OCI-LY7 (cell line): ENCODE data around the gene RASAL2. TPM values are rescaled to one million over a fixed set of nuclear protein-coding genes. Genes with fewer than 3 reads are reported as not detected.

Source experiments
- BruUV-seq: library from RNA; stranded (reverse); fragments of 400-500 nt; replicated peaks from 2 replicates; lab custom pipeline; 2021; lab: Mats Ljungman, UMichigan
- CTCF ChIA-PET: fragments of 300-600 bp; sonication (Branson Sonifier 250); formaldehyde crosslinking; loops from one replicate; lab custom pipeline; 2022; ENCODE audit warnings: antibody characterized with exemption; ENCODE audit not compliant: unreplicated experiment; lab: Charles Lee
- POLR2A ChIA-PET: fragments of 300-600 bp; sonication (Branson Sonifier 250); formaldehyde crosslinking; loops from one replicate; lab custom pipeline; 2022; ENCODE audit warnings: antibody characterized with exemption; lab: Charles Lee
- DNase-seq: peaks from one replicate; pipeline ENCODE4 v3.0.0-alpha.2; 2015; ENCODE audit warnings: low spot score
- H2AFZ ChIP-seq: fragments of 200-600 bp; sonication (generic), shearing (Covaris generic); 2 replicates; pipeline ENCODE4 v1.6.1; 2014; ENCODE audit warnings: mild to moderate bottlenecking, antibody characterized with exemption, low read length, moderate library complexity
- H3K27ac ChIP-seq: fragments of 200-600 bp; sonication (generic); 2 replicates; pipeline ENCODE4 v1.5.1; 2014; ENCODE audit warnings: mixed run types, low read depth, mild to moderate bottlenecking, moderate library complexity, low read length, inconsistent platforms; ENCODE audit not compliant: poor library complexity, severe bottlenecking
- H3K36me3 ChIP-seq: fragments of 200-600 bp; sonication (generic); 2 replicates; pipeline ENCODE4 v1.6.1; 2014; ENCODE audit warnings: mild to moderate bottlenecking, antibody characterized with exemption, low read length, moderate library complexity, mixed read lengths; ENCODE audit not compliant: insufficient read depth
- H3K4me1 ChIP-seq: fragments of 200-600 bp; sonication (generic); 2 replicates; pipeline ENCODE4 v1.5.1; 2014; ENCODE audit warnings: mild to moderate bottlenecking, low read length; ENCODE audit not compliant: insufficient read depth, poor library complexity, severe bottlenecking
- H3K4me2 ChIP-seq: fragments of 200-600 bp; sonication (generic); 2 replicates; pipeline ENCODE4 v1.6.1; 2014; ENCODE audit warnings: mild to moderate bottlenecking, low read length
- H3K4me3 ChIP-seq: fragments of 200-600 bp; sonication (generic); 2 replicates; pipeline ENCODE4 v1.5.1; 2014; ENCODE audit warnings: mild to moderate bottlenecking, low read depth, low read length; ENCODE audit not compliant: poor library complexity, severe bottlenecking
- H3K79me2 ChIP-seq: fragments of 200-600 bp; sonication (generic); 2 replicates; pipeline ENCODE4 v1.6.1; 2016; ENCODE audit warnings: low read depth, mild to moderate bottlenecking, low read length, moderate library complexity, mixed read lengths; ENCODE audit not compliant: insufficient read depth
- H3K9me2 ChIP-seq: fragments of 200-600 bp; sonication (generic); 2 replicates; pipeline ENCODE4 v1.6.1; 2016; ENCODE audit warnings: mild to moderate bottlenecking, low read length, mixed read lengths; ENCODE audit not compliant: insufficient read depth
- H3K9me3 ChIP-seq: fragments of 200-600 bp; sonication (generic); 2 replicates; pipeline ENCODE4 v1.6.1; 2014; ENCODE audit warnings: mild to moderate bottlenecking, mixed run types, low read length, mixed read lengths
- H4K20me1 ChIP-seq: fragments of 200-600 bp; sonication (generic); 2 replicates; pipeline ENCODE4 v1.6.1; 2014; ENCODE audit warnings: mild to moderate bottlenecking, antibody characterized with exemption, low read length, moderate library complexity, mixed read lengths; ENCODE audit not compliant: insufficient read depth
- EZH2phosphoT487 ChIP-seq: fragments of 200-600 bp; sonication (generic); IDR thresholded peaks from 2 replicates; pipeline ENCODE4 v1.6.1; 2018; ENCODE audit warnings: low read depth, borderline replicate concordance, mild to moderate bottlenecking, mixed run types, antibody characterized with exemption, low read length, moderate library complexity, mixed read lengths
- intact Hi-C: fragments of 100-400 bp; cut with micrococcal nuclease; formaldehyde crosslinking; loops from one replicate; pipeline ENCODE4 v1.10.0; 2022; ENCODE audit not compliant: unreplicated experiment
- total RNA-seq, 2 experiments: library from RNA; depleted of rRNA in 1 of 2; stranded (reverse); fragments of >200 nt in 1 of 2; shearing (Covaris generic) in 1 of 2; gene quantifications; 2 replicates each; pipeline ENCODE4 v1.2.3, GENCODE V29; 2014 to 2022
- TF ChIP-seq, protein P1 (sequence below): fragments of 200-600 bp; sonication (generic); conservative IDR thresholded peaks from 2 replicates; pipeline ENCODE4 v1.5.1; 2014; ENCODE audit warnings: mild to moderate bottlenecking, antibody characterized with exemption, low read length, moderate library complexity, mixed read lengths

RASAL2 gene
- total RNA-seq, 2 experiments from 2014 or later, result 0.09 to 0.27 TPM

DNA sequence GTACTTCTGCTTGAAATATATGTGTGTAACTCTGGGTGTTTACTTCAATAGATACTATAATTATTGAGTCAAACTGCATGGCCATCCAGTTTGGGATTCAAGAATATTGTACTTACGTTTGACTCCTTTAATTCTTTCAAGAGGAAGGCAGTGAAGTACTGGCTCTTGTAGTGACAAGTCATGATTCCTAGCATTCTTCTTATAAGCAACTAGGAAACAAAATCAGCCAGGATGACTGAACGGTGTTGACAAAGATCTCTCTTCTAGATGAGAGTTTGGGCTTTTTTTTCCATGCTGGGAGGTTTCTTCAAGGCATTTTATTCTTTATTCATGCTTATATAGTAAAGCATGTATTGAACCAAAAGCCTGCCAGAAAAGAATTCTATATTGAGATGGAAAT is 344.5 kb downstream of the RASAL2 start:
- TF ChIP-seq, protein P1, sequence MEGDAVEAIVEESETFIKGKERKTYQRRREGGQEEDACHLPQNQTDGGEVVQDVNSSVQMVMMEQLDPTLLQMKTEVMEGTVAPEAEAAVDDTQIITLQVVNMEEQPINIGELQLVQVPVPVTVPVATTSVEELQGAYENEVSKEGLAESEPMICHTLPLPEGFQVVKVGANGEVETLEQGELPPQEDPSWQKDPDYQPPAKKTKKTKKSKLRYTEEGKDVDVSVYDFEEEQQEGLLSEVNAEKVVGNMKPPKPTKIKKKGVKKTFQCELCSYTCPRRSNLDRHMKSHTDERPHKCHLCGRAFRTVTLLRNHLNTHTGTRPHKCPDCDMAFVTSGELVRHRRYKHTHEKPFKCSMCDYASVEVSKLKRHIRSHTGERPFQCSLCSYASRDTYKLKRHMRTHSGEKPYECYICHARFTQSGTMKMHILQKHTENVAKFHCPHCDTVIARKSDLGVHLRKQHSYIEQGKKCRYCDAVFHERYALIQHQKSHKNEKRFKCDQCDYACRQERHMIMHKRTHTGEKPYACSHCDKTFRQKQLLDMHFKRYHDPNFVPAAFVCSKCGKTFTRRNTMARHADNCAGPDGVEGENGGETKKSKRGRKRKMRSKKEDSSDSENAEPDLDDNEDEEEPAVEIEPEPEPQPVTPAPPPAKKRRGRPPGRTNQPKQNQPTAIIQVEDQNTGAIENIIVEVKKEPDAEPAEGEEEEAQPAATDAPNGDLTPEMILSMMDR, result no peak
- TF ChIP-seq EZH2phosphoT487, result no peak

DNA sequence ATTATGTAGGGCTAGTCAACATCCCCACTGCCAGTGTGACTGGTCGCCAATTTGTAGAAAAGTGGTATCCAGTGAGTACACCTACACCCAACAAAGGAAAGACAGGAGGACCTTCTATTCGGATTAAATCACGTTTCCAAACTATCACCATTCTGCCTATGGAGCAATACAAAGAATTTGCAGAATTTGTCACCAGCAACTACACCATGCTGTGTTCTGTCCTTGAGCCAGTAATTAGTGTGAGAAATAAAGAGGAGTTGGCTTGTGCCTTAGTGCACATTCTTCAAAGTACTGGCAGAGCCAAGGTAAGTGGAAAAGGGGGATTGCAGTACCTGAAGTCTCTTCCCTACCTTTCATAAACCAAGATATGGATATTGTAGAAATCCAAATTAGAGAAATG is 349.0 kb downstream of the RASAL2 start:
- BruUV-seq, result no TSS peak
- Histone ChIP-seq H3K36me3 (no peaks in the 10 kb centered on the region), H3K27ac (no peak overlapping the region), H2AFZ (no peak overlapping the region), H4K20me1 (no peaks in the 10 kb centered on the region), H3K4me2 (no peak overlapping the region), H3K4me1 (no peaks in the 10 kb centered on the region), H3K9me2 (no peaks in the 10 kb centered on the region), H3K4me3 (no peak overlapping the region), H3K79me2 (no peaks in the 10 kb centered on the region), H3K9me3 (no peaks in the 10 kb centered on the region)
- CTCF ChIA-PET, result no interaction called here
- POLR2A ChIA-PET, result interaction anchor here (0.6 kb wide), 1 partner anchor 12 kb away, joined by 3 read pairs; no protein-coding TSS in a partner anchor
- TF ChIP-seq EZH2phosphoT487, result no peak
- TF ChIP-seq, protein P1, result no peak
- no peak for DNase-seq
- intact Hi-C loops, result no loop called here

More for the DNA sequence above, 344.5 kb downstream of the RASAL2 start:
- ChIA-PET POLR2A (interaction anchor here (1.0 to 1.3 kb wide), 2 partner anchors 8 to 17 kb away, joined by 3 read pairs; no protein-coding TSS in a partner anchor), CTCF (no interaction called here)
- Histone ChIP-seq H3K9me2 (no peaks in the 10 kb centered on the region), H4K20me1 (no peaks in the 10 kb centered on the region), H2AFZ (no peak overlapping the region), H3K4me2 (no peak overlapping the region), H3K79me2 (no peaks in the 10 kb centered on the region), H3K4me3 (no peak overlapping the region), H3K4me1 (no peaks in the 10 kb centered on the region), H3K9me3 (no peaks in the 10 kb centered on the region), H3K36me3 (no peaks in the 10 kb centered on the region), H3K27ac (no peak overlapping the region)
- BruUV-seq, result no TSS peak
- intact Hi-C loops, result no loop called here
- DNase-seq, result no peak

DNA sequence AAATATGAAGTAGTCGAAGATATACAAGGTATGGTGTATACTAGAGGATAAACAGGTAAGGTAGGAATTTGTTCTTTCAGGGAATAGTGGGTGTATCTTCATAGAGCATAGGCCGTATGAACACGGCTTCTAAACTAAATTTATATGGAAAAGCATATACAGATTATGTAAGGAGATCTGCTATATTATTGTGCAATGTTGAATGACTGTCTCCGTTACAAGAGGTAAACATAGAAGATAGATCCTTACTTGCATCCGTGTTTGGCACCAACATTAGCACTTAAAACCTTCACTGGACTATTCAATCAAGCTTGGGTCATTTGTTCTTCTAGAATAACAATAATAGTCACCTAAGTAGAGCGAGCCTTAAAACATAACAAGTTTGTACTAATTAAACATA is 357.0 kb downstream of the RASAL2 start:
- POLR2A ChIA-PET, result interaction anchor here (0.7 to 1.8 kb wide), 2 partner anchors 9 to 837 kb away, joined by 3 to 6 read pairs; no protein-coding TSS in a partner anchor
- TF ChIP-seq, protein P1, result no peak
- TF ChIP-seq EZH2phosphoT487, result no peak
- Histone ChIP-seq H3K79me2 (no peaks in the 10 kb centered on the region), H3K9me3 (no peaks in the 10 kb centered on the region), H3K4me2 (no peak overlapping the region), H2AFZ (no peak overlapping the region), H3K36me3 (no peaks in the 10 kb centered on the region), H3K4me3 (no peak overlapping the region), H3K9me2 (no peaks in the 10 kb centered on the region), H3K4me1 (no peaks in the 10 kb centered on the region), H4K20me1 (no peaks in the 10 kb centered on the region), H3K27ac (no peak overlapping the region)
- no TSS peak for BruUV-seq
- intact Hi-C loops, result no loop called here
- DNase-seq, result no peak
- CTCF ChIA-PET, result no interaction called here
